Astrocyte of the cerebellum (primary cell): ENCODE results near the gene CSH1.

ENCODE experiments used
- DNase-seq: peaks from one replicate; pipeline ENCODE4 v3.0.0-alpha.2; 2011; ENCODE audit warnings: low read depth
- H3K4me3 ChIP-seq: 2 replicates; pipeline ENCODE4 v1.5.1; 2011; ENCODE audit warnings: mild to moderate bottlenecking, low read depth, low read length, moderate library complexity
- CTCF ChIP-seq: IDR thresholded peaks from 2 replicates; pipeline ENCODE4 v1.5.1; 2012; ENCODE audit warnings: low read length, low read depth, moderate library complexity, mild to moderate bottlenecking; ENCODE audit errors: missing control alignments
- in situ Hi-C: cut with HindIII; loops from 2 replicates; pipeline ENCODE4 v1.10.0; 2017; ENCODE audit warnings: low sequenced_read_pairs

The CSH1 gene

GRCh38 chr17:63934183-63935112 lies 38.1 kb upstream of the CSH1 start:
- in situ Hi-C loops, result no loop called here
- H3K4me3 ChIP-seq, result no peak overlapping the region
- DNase-seq, result no peak
- no peak for TF ChIP-seq CTCF

DNA sequence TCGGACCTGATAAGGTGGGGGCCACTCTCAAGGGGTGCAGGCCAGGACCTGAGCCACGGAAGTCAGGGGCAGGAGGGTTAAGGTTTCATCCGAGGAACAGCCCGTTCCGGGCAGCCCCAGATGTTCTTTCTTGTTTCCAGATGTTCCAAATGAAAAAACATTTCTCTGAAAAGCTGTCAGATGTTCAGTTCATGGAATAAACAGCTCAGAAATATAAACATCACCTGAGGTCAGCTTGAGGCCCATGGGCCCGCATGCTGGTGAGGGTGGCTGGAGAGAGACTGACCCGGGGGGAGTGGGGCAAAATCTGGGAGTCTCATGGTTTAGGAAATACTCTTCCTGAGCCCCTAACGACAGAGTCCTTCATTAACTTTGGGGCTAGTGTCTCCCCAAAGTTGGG lies 37.2 kb upstream of the CSH1 start:
- no peak for TF ChIP-seq CTCF
- in situ Hi-C loops, result no loop called here
- no peak for DNase-seq
- H3K4me3 ChIP-seq, result no peak overlapping the region

DNA sequence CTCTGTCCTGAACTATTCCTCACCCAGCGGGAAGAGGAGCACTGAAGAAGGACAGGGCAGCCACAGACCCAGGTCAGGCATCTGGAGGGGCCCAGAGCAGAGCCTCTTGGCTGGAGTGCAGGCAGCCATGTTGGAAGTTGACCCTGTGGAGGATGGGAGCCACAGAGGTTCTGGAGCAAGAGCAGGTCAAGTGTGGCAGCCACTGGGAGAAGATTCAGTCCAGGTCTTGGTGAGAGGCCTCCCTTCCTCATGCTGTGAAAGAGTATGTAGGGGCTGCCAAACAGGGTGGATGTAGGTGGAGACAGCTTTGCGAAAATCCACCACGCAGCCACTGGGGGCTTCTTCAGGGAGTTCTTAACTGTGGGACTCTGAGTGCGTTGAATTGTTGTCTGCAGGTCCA lies 36.3 kb upstream of the CSH1 start:
- in situ Hi-C loops, result no loop called here
- no peak for DNase-seq
- no peak overlapping the region for H3K4me3 ChIP-seq
- TF ChIP-seq CTCF, result no peak

- H3K4me3 ChIP-seq, result no peak within 1 kb of the TSS
Measured at GRCh38 chr17:63931981-63932561, 35.7 kb upstream of the CSH1 start, which contains the start of gene CD79B. Gene CD79B, minus strand, starts transcription at chr17:63932331. Its CDS starts 70 bp downstream, at chr17:63932261.

GRCh38 chr17:63930951-63931575 lies 34.7 kb upstream of the CSH1 start:
- in situ Hi-C loops, result no loop called here
- no peak overlapping the region for H3K4me3 ChIP-seq
- no peak for DNase-seq
- TF ChIP-seq CTCF, result no peak

More at GRCh38 chr17:63931981-63932561, 35.7 kb upstream of the CSH1 start, which contains the start of gene CD79B:
- TF ChIP-seq CTCF, result no peak
- in situ Hi-C loops, result no loop called here
- DNase-seq, result no peak
